ENCODE results near the gene NTN5.

The NTN5 gene

GRCh38 chr19:48614436-48615230, 58.2 kb downstream of the NTN5 start, which contains the start of gene FAM83E:
Gene FAM83E (minus strand): TSS chr19:48615076. CDS start chr19:48613372, 1,704 bp downstream.
- no peak for TF ChIP-seq CTCF (conservative IDR thresholded peaks at IDR 0.05; ENCODE audit: low read depth, low read length)
- no peak within 1 kb of the TSS for H3K4me3 ChIP-seq (ENCODE audit: low read length)
- DNase-seq (ENCODE audit: low read depth): no peak

GRCh38 chr19:48613852-48614435, 58.9 kb downstream of the NTN5 start:
- no peak for DNase-seq (ENCODE audit: low read depth)
- TF ChIP-seq CTCF (conservative IDR thresholded peaks at IDR 0.05; ENCODE audit: low read depth, low read length): no peak
- H3K4me3 ChIP-seq (ENCODE audit: low read length): no peak overlapping the region

GRCh38 chr19:48613024-48613851, 59.6 kb downstream of the NTN5 start:
- DNase-seq (ENCODE audit: low read depth): no peak
- TF ChIP-seq CTCF (conservative IDR thresholded peaks at IDR 0.05; ENCODE audit: low read depth, low read length): no peak
- no peak overlapping the region for H3K4me3 ChIP-seq (ENCODE audit: low read length)

- no peak overlapping the region for H3K4me3 ChIP-seq (ENCODE audit: low read length)
- TF ChIP-seq CTCF (conservative IDR thresholded peaks at IDR 0.05; ENCODE audit: low read depth, low read length): no peak
- no peak for DNase-seq (ENCODE audit: low read depth)
Observed at GRCh38 chr19:48611872-48612271, 60.9 kb downstream of the NTN5 start.
